GM08714 (cell line): ENCODE data around the gene SENP3.

Source experiments
- H3K4me3 ChIP-seq: fragments of 200-500 bp; sonication (Bioruptor generic); 2 replicates; pipeline ENCODE4 v1.5.1; 2014; ENCODE audit warnings: mild to moderate bottlenecking, low read length, inconsistent platforms
- ZNF274 ChIP-seq: IDR thresholded peaks from 2 replicates; pipeline ENCODE4 v1.6.1; 2012; ENCODE audit warnings: mild to moderate bottlenecking, low read depth, low read length

The SENP3 gene

GRCh38 chr17:7561589-7562207, at the start of gene SENP3:
Gene SENP3, plus strand, starts transcription at chr17:7561919. Its CDS starts 1,158 bp downstream, at chr17:7563077.
- no peak for TF ChIP-seq ZNF274
- peak within 1 kb of the TSS; percentile 93 for H3K4me3 ChIP-seq

GRCh38 chr17:7512105-7512504, 49.6 kb upstream of the SENP3 start:
- H3K4me3 ChIP-seq = no peak overlapping the region
- TF ChIP-seq ZNF274 = no peak

- no peak for TF ChIP-seq ZNF274
- no peak overlapping the region for H3K4me3 ChIP-seq
These were observed 48.7 kb upstream of the SENP3 start for GRCh38 chr17:7512824-7513540.

- no peak overlapping the region for H3K4me3 ChIP-seq
- no peak for TF ChIP-seq ZNF274
These were observed 47.8 kb upstream of the SENP3 start for GRCh38 chr17:7513850-7514419.

GRCh38 chr17:7515911-7516610, 45.7 kb upstream of the SENP3 start:
- TF ChIP-seq ZNF274 = no peak
- no peak overlapping the region for H3K4me3 ChIP-seq

- TF ChIP-seq ZNF274 = no peak
- H3K4me3 ChIP-seq = no peak overlapping the region
These were observed 38.7 kb upstream of the SENP3 start for GRCh38 chr17:7523033-7523432.

- no peak overlapping the region for H3K4me3 ChIP-seq
- no peak for TF ChIP-seq ZNF274
These were observed 32.9 kb upstream of the SENP3 start for GRCh38 chr17:7528842-7529241.

- no peak overlapping the region for H3K4me3 ChIP-seq
- TF ChIP-seq ZNF274 = no peak
These were observed 31.5 kb upstream of the SENP3 start for GRCh38 chr17:7530023-7530900.

- no peak overlapping the region for H3K4me3 ChIP-seq
- no peak for TF ChIP-seq ZNF274
These were observed 23.7 kb upstream of the SENP3 start for GRCh38 chr17:7538050-7538449.

- H3K4me3 ChIP-seq = no peak overlapping the region
- no peak for TF ChIP-seq ZNF274
These were observed 22.7 kb upstream of the SENP3 start for GRCh38 chr17:7538891-7539545.

- no peak overlapping the region for H3K4me3 ChIP-seq
- no peak for TF ChIP-seq ZNF274
These were observed 20.6 kb upstream of the SENP3 start for GRCh38 chr17:7541074-7541621.

- no peak for TF ChIP-seq ZNF274
- no peak overlapping the region for H3K4me3 ChIP-seq
These were observed 16.8 kb upstream of the SENP3 start for GRCh38 chr17:7544911-7545310.
